HepG2 (cell line): Measurements from ENCODE around the gene SAP25.
"Not testable (repeated sequence)": the region's sequence is repeated elsewhere in the genome, so short reads cannot be mapped to it uniquely, and the experiment has no call there.

Experiments used
- PHF21A ChIP-seq: sonication (generic); formaldehyde crosslinking; IDR thresholded peaks from 2 replicates; pipeline ENCODE4 v1.5.0; 2020; ENCODE audit warnings: mild to moderate bottlenecking, missing genetic modification reagents
- TAF1 ChIP-seq: sonication (generic); formaldehyde crosslinking; IDR thresholded peaks from 2 replicates; pipeline ENCODE4 v1.4.0; 2020; ENCODE audit warnings: missing genetic modification reagents
- TAF15 ChIP-seq: fragments of 200-400 bp; formaldehyde crosslinking; IDR thresholded peaks from one replicate; pipeline ENCODE4 v1.6.1; 2018; ENCODE audit warnings: mild to moderate bottlenecking, low read depth, low read length; ENCODE audit not compliant: poor library complexity, severe bottlenecking
- TCF7L2 ChIP-seq: IDR thresholded peaks from 2 replicates; pipeline ENCODE4 v1.6.1; 2011; ENCODE audit warnings: mild to moderate bottlenecking, low read depth, low read length, moderate library complexity
- TF ChIP-seq, protein P1 (sequence below): sonication (generic); formaldehyde crosslinking; IDR thresholded peaks from 2 replicates; pipeline ENCODE4 v1.4.0; 2020; ENCODE audit warnings: missing genetic modification reagents

GRCh38 chr7:100536695-100537094 lies 37.0 kb downstream of the SAP25 start:
- not testable (repeated sequence) for TF ChIP-seq TAF15; TAF1 (CRISPR knock-in tag); TCF7L2; PHF21A (CRISPR knock-in tag)
- TF ChIP-seq, protein P1, sequence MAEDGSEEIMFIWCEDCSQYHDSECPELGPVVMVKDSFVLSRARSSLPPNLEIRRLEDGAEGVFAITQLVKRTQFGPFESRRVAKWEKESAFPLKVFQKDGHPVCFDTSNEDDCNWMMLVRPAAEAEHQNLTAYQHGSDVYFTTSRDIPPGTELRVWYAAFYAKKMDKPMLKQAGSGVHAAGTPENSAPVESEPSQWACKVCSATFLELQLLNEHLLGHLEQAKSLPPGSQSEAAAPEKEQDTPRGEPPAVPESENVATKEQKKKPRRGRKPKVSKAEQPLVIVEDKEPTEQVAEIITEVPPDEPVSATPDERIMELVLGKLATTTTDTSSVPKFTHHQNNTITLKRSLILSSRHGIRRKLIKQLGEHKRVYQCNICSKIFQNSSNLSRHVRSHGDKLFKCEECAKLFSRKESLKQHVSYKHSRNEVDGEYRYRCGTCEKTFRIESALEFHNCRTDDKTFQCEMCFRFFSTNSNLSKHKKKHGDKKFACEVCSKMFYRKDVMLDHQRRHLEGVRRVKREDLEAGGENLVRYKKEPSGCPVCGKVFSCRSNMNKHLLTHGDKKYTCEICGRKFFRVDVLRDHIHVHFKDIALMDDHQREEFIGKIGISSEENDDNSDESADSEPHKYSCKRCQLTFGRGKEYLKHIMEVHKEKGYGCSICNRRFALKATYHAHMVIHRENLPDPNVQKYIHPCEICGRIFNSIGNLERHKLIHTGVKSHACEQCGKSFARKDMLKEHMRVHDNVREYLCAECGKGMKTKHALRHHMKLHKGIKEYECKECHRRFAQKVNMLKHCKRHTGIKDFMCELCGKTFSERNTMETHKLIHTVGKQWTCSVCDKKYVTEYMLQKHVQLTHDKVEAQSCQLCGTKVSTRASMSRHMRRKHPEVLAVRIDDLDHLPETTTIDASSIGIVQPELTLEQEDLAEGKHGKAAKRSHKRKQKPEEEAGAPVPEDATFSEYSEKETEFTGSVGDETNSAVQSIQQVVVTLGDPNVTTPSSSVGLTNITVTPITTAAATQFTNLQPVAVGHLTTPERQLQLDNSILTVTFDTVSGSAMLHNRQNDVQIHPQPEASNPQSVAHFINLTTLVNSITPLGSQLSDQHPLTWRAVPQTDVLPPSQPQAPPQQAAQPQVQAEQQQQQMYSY, result not testable (repeated sequence)
